Liver (tissue), 9 donors: ENCODE measurements around the gene RALY. TPM values are rescaled to one million over a fixed set of nuclear protein-coding genes. Genes with fewer than 3 reads are reported as not detected.

Experiments used
- DNase-seq: peaks from one replicate; pipeline ENCODE4 v3.0.0-alpha.2; 2017; ENCODE audit warnings: low spot score
- H3K27ac ChIP-seq, 2 donors: one replicate each; pipeline ENCODE4 v1.7.0; 2013; ENCODE audit warnings: inconsistent platforms in 2 of 2, low read length in 2 of 2, control low read depth in 1 of 2, low read depth in 1 of 2, mild to moderate bottlenecking in 1 of 2
- H3K27me3 ChIP-seq, 4 donors: one replicate each; pipeline versions ENCODE4 v1.6.1 to v1.7.0; 2013; ENCODE audit warnings: low read length in 3 of 4, inconsistent platforms in 1 of 4, mild to moderate bottlenecking in 1 of 4, moderate library complexity in 1 of 4; ENCODE audit not compliant: control insufficient read depth in 4 of 4, insufficient read depth in 4 of 4
- H3K36me3 ChIP-seq, 4 donors: one replicate each; pipeline versions ENCODE4 v1.6.1 to v1.7.0; 2013; ENCODE audit warnings: low read length in 3 of 4, mild to moderate bottlenecking in 3 of 4, low read depth in 1 of 4, moderate library complexity in 1 of 4; ENCODE audit not compliant: control insufficient read depth in 4 of 4, insufficient read depth in 3 of 4
- H3K4me1 ChIP-seq, 4 donors: one replicate each; pipeline versions ENCODE4 v1.6.1 to v1.7.0; 2013; ENCODE audit warnings: low read length in 3 of 4, mild to moderate bottlenecking in 3 of 4, moderate library complexity in 1 of 4; ENCODE audit not compliant: control insufficient read depth in 4 of 4, insufficient read depth in 4 of 4
- H3K4me3 ChIP-seq, 3 donors: one replicate each; pipeline versions ENCODE4 v1.6.1 to v1.7.0; 2013; ENCODE audit warnings: low read length in 3 of 3, control low read depth in 1 of 3, low read depth in 1 of 3, mild to moderate bottlenecking in 1 of 3
- H3K9ac ChIP-seq, 2 donors: one replicate each; pipeline ENCODE4 v1.7.0; 2013; ENCODE audit warnings: low read length in 2 of 2, mild to moderate bottlenecking in 2 of 2, moderate library complexity in 2 of 2, control low read depth in 1 of 2, low read depth in 1 of 2
- H3K9me3 ChIP-seq, 4 donors: one replicate each; pipeline versions ENCODE4 v1.6.1 to v1.7.0; 2013; ENCODE audit warnings: low read length in 3 of 4; ENCODE audit not compliant: control insufficient read depth in 4 of 4
- CTCF ChIP-seq: fragments of 150-350 bp; IDR thresholded peaks from 2 replicates; pipeline ENCODE4 v1.5.1; 2017; ENCODE audit warnings: improper control_type of control experiment, low read depth, low read length; ENCODE audit not compliant: missing input control
- EGR1 ChIP-seq, 2 donors: IDR thresholded peaks; 2 replicates each; pipeline ENCODE4 v1.6.1; 2016 to 2018; ENCODE audit warnings: antibody characterized with exemption in 2 of 2, low read depth in 2 of 2
- FOXA1 ChIP-seq: IDR thresholded peaks from 2 replicates; pipeline ENCODE4 v1.6.1; 2016; ENCODE audit warnings: antibody characterized with exemption
- FOXA2 ChIP-seq: IDR thresholded peaks from 2 replicates; pipeline ENCODE4 v1.6.1; 2016; ENCODE audit warnings: antibody characterized with exemption
- GABPA ChIP-seq, 2 donors: IDR thresholded peaks in 1 of 2; conservative IDR thresholded peaks in 1 of 2; 2 replicates each; pipeline ENCODE4 v1.6.1; 2016; ENCODE audit warnings: antibody characterized with exemption in 2 of 2, mild to moderate bottlenecking in 1 of 2, moderate library complexity in 1 of 2
- HNF4A ChIP-seq, 2 donors: conservative IDR thresholded peaks; 2 replicates each; pipeline ENCODE4 v1.6.1; 2016; ENCODE audit warnings: antibody characterized with exemption in 2 of 2, mild to moderate bottlenecking in 2 of 2
- HNF4G ChIP-seq: IDR thresholded peaks from 2 replicates; pipeline ENCODE4 v1.6.1; 2016; ENCODE audit warnings: antibody characterized with exemption
- JUND ChIP-seq, 2 donors: IDR thresholded peaks; 2 replicates each; pipeline ENCODE4 v1.6.1; 2016; ENCODE audit warnings: antibody characterized with exemption in 2 of 2
- NR2F2 ChIP-seq: IDR thresholded peaks from 2 replicates; pipeline ENCODE4 v1.6.1; 2016; ENCODE audit warnings: antibody characterized with exemption
- RAD21 ChIP-seq, 2 donors: IDR thresholded peaks; 2 replicates each; pipeline ENCODE4 v1.6.1; 2016; ENCODE audit warnings: antibody characterized with exemption in 2 of 2, mild to moderate bottlenecking in 2 of 2
- RXRA ChIP-seq, 2 donors: IDR thresholded peaks; 2 replicates each; pipeline ENCODE4 v1.6.1; 2017 to 2018; ENCODE audit warnings: antibody characterized with exemption in 2 of 2, mild to moderate bottlenecking in 1 of 2
- SP1 ChIP-seq: IDR thresholded peaks from 2 replicates; pipeline ENCODE4 v1.6.1; 2018; ENCODE audit warnings: antibody characterized with exemption, mild to moderate bottlenecking
- TAF1 ChIP-seq: conservative IDR thresholded peaks from 2 replicates; pipeline ENCODE4 v1.6.1; 2016; ENCODE audit warnings: antibody characterized with exemption, mild to moderate bottlenecking
- YY1 ChIP-seq: IDR thresholded peaks from 2 replicates; pipeline ENCODE4 v1.6.1; 2016; ENCODE audit warnings: antibody characterized with exemption, mild to moderate bottlenecking
- WGBS: extraction: QIAGEN DNeasy Blood & Tissue Kit; methylation state at CpG from one replicate; pipeline ENCODE4 v1.1.7; 2013; 5-methylcytosine and 5-hydroxymethylcytosine counted together
- polyA plus RNA-seq, 2 donors: library from polyadenylated mRNA; stranded (reverse) in 1 of 2; unstranded in 1 of 2; fragments of 200-250 nt in 1 of 2; fragments of >200 nt in 1 of 2; fragmentation: Nextera tagmentation in 1 of 2; extraction: Ambion mirVana in 1 of 2; gene quantifications; one replicate each; pipeline versions ENCODE4 v1.2.1 to v1.2.3, GENCODE V29; 2013 to 2015
- total RNA-seq, 2 donors: library from RNA; depleted of rRNA; stranded (reverse); fragments of >200 nt; gene quantifications; one replicate each; pipeline ENCODE4 v1.2.3, GENCODE V29; 2014
- TF ChIP-seq, protein P1 (sequence below): IDR thresholded peaks from 2 replicates; pipeline ENCODE4 v1.6.1; 2016; ENCODE audit warnings: antibody characterized with exemption
- donor health status: healthy.
- donor health status: healthy.
- donor health status: healthy.
- donor health status: healthy.
- donor health status: healthy.

The RALY gene
- total and polyA plus RNA-seq, 4 donors, result 23.1 to 47.4 (median 33.3) TPM

DNA sequence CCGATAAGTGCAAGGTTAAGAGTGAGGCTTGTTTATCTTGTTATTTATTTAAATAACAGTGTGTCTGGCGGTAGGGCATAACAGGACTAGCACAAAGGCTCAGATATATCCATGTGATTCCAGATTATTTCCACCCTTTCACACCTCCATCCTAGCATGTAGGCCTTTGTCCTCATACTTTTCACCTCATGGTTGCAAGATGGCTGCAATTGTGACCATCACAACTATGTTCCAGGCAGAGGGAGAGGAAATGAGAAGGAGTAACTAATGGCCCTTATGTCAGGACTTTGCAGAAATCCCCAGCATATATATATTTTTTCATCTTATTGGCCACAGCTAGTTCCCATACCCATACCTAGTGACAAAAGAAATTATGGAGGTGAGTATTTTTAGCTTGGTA lies 23.5 kb upstream of the RALY start:
- no peak overlapping the region for H3K4me3 ChIP-seq
- H3K27ac ChIP-seq, result no peak overlapping the region
- no peak for DNase-seq
- H3K27me3 ChIP-seq, result no peaks in the 10 kb centered on the region
- TF ChIP-seq FOXA2, result no peak
- no peak for TF ChIP-seq HNF4G
- no peak for TF ChIP-seq EGR1 (IDR thresholded peaks at IDR 0.05; ENCODE audit: low read depth in 2 of 2)
- no peak for TF ChIP-seq CTCF
- no peak for TF ChIP-seq GABPA (IDR thresholded peaks at IDR 0.05 in 1 of 2, conservative IDR thresholded peaks at IDR 0.05 in 1 of 2)
- TF ChIP-seq YY1, result no peak
- no peak for TF ChIP-seq NR2F2
- no peak for TF ChIP-seq RXRA (IDR thresholded peaks at IDR 0.05)
- H3K9me3 ChIP-seq, result no peaks in the 10 kb centered on the region
- no peaks in the 10 kb centered on the region for H3K36me3 ChIP-seq
- no peak overlapping the region for H3K9ac ChIP-seq
- WGBS, result 98% methylated on average over 2 of the region's 2 CpGs
- H3K4me1 ChIP-seq, result no peaks in the 10 kb centered on the region

GRCh38 chr20:33971147-33971975 lies 22.4 kb upstream of the RALY start:
- no peak for DNase-seq
- H3K27me3 ChIP-seq, result no peaks in the 10 kb centered on the region

DNA sequence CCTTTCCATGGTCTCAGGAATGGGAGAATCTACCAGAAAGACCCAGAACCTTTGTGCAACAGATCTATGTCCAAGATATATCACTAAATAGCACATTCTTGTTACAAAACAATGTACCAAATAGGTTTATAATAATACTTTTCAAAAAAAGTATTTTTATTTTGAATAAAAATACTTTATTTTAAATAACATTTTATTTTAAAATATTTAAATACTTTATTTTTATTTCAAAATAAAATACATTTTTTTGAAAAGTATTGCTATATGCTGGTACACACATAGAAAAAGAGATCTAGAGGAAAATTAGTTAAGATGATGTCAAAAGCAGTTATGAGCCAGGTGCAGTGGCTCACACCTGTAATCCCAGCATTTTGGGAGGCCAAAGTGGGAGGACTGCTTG lies 16.8 kb upstream of the RALY start:
- no peak overlapping the region for H3K27ac ChIP-seq
- H3K9me3 ChIP-seq, result no peaks in the 10 kb centered on the region
- no peak overlapping the region for H3K4me3 ChIP-seq
- H3K36me3 ChIP-seq, result no peaks in the 10 kb centered on the region
- no peaks in the 10 kb centered on the region for H3K27me3 ChIP-seq
- DNase-seq, result no peak
- no peak overlapping the region for H3K9ac ChIP-seq
- H3K4me1 ChIP-seq, result no peaks in the 10 kb centered on the region
- no peak for TF ChIP-seq JUND (IDR thresholded peaks at IDR 0.05)
- no peak for TF ChIP-seq SP1
- no peak for TF ChIP-seq YY1
- TF ChIP-seq TAF1, result no peak
- no peak for TF ChIP-seq GABPA (IDR thresholded peaks at IDR 0.05 in 1 of 2, conservative IDR thresholded peaks at IDR 0.05 in 1 of 2)
- TF ChIP-seq CTCF, result no peak
- TF ChIP-seq, protein P1, sequence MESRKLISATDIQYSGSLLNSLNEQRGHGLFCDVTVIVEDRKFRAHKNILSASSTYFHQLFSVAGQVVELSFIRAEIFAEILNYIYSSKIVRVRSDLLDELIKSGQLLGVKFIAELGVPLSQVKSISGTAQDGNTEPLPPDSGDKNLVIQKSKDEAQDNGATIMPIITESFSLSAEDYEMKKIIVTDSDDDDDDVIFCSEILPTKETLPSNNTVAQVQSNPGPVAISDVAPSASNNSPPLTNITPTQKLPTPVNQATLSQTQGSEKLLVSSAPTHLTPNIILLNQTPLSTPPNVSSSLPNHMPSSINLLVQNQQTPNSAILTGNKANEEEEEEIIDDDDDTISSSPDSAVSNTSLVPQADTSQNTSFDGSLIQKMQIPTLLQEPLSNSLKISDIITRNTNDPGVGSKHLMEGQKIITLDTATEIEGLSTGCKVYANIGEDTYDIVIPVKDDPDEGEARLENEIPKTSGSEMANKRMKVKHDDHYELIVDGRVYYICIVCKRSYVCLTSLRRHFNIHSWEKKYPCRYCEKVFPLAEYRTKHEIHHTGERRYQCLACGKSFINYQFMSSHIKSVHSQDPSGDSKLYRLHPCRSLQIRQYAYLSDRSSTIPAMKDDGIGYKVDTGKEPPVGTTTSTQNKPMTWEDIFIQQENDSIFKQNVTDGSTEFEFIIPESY, result no peak
- TF ChIP-seq RAD21 (IDR thresholded peaks at IDR 0.05), result no peak
- no peak for TF ChIP-seq FOXA1
- TF ChIP-seq RXRA (IDR thresholded peaks at IDR 0.05), result no peak
- no peak for TF ChIP-seq HNF4A (conservative IDR thresholded peaks at IDR 0.05)
- no peak for TF ChIP-seq HNF4G

More at GRCh38 chr20:33971147-33971975, 22.4 kb upstream of the RALY start:
- Histone ChIP-seq H3K4me1 (no peaks in the 10 kb centered on the region), H3K36me3 (no peaks in the 10 kb centered on the region), H3K27ac (no peak overlapping the region), H3K4me3 (no peak overlapping the region), H3K9ac (no peak overlapping the region), H3K9me3 (no peaks in the 10 kb centered on the region)
- WGBS, result 90% methylated on average over 6 of the region's 6 CpGs
- no peak for TF ChIP-seq CTCF
- no peak for TF ChIP-seq SP1
- TF ChIP-seq HNF4G, result no peak
